Breast epithelium (tissue), 3 donors: Measurements from ENCODE around the gene VARS2.

Source experiments
- POLR2A ChIP-seq: fragments of 450-650 bp; IDR thresholded peaks from one replicate; pipeline ENCODE4 v1.6.1; 2016; ENCODE audit warnings: antibody characterized with exemption, mild to moderate bottlenecking, moderate library complexity
- POLR2AphosphoS5 ChIP-seq, 3 donors: sonication (generic); formaldehyde crosslinking; IDR thresholded peaks; one replicate each; pipeline ENCODE4 v1.6.1; 2017; ENCODE audit warnings: antibody characterized with exemption in 3 of 3
- TF ChIP-seq, protein P1 (sequence below), 3 donors: fragments of 450-650 bp; IDR thresholded peaks; one replicate each; pipeline ENCODE4 v1.5.1; 2016 to 2017; ENCODE audit warnings: antibody characterized with exemption in 3 of 3, mild to moderate bottlenecking in 3 of 3, moderate library complexity in 3 of 3

DNA sequence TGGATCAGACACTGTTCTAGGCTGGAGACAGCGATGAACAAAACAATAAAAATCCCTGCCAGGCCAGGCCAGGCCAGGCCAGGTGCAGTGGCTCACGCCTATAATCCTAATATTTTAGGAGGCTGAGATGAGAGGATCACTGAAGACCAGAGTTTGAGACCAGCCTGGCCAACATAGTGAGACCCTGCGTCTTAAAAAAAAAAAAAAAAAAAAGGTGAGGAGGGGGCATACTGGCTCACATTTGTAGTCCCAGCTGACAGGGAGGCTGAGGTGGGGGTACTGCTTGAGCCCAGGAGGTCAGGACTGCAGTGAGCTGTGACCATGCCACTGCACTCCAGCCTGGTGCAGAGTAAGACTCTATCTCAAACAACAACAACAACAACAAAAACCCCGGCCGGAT is 31.2 kb downstream of the VARS2 start:
- TF ChIP-seq POLR2A (no peak), POLR2AphosphoS5 (IDR thresholded peaks at IDR 0.05) (no peak)
- TF ChIP-seq, protein P1, sequence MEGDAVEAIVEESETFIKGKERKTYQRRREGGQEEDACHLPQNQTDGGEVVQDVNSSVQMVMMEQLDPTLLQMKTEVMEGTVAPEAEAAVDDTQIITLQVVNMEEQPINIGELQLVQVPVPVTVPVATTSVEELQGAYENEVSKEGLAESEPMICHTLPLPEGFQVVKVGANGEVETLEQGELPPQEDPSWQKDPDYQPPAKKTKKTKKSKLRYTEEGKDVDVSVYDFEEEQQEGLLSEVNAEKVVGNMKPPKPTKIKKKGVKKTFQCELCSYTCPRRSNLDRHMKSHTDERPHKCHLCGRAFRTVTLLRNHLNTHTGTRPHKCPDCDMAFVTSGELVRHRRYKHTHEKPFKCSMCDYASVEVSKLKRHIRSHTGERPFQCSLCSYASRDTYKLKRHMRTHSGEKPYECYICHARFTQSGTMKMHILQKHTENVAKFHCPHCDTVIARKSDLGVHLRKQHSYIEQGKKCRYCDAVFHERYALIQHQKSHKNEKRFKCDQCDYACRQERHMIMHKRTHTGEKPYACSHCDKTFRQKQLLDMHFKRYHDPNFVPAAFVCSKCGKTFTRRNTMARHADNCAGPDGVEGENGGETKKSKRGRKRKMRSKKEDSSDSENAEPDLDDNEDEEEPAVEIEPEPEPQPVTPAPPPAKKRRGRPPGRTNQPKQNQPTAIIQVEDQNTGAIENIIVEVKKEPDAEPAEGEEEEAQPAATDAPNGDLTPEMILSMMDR (IDR thresholded peaks at IDR 0.05) = no peak
